Spleen (tissue), 7 donors: ENCODE measurements around the gene EPC2.

Experiments
- POLR2A ChIP-seq, 3 donors: fragments of 450-650 bp; IDR thresholded peaks; one replicate each; pipeline ENCODE4 v1.5.1; 2017; ENCODE audit warnings: antibody characterized with exemption in 3 of 3, mild to moderate bottlenecking in 1 of 3
- POLR2AphosphoS5 ChIP-seq, 3 donors: sonication (generic); formaldehyde crosslinking; IDR thresholded peaks; one replicate each; pipeline ENCODE4 v1.5.1; 2017; ENCODE audit warnings: antibody characterized with exemption in 3 of 3
- TF ChIP-seq, protein P1 (sequence below), 11 experiments: fragments of 200-600 bp in 7 of 11; fragments of 450-650 bp in 4 of 11; sonication (generic) in 4 of 11; IDR thresholded peaks in 8 of 11; conservative IDR thresholded peaks in 3 of 11; 1 replicate in 7 of 11; 2 replicates in 4 of 11; pipeline versions ENCODE4 v1.4.0 to v1.8.0; 2016 to 2021; ENCODE audit warnings: antibody characterized with exemption in 11 of 11, inconsistent platforms in 4 of 11, mild to moderate bottlenecking in 1 of 11
- donor health status: DM: no; HTN: no; CAD: no; lungs with moderate emphysema.
- donor health status: DM: no; HTN: no; CAD: no.
- donor health status: DM: no; HTN: no; CAD: no.

DNA sequence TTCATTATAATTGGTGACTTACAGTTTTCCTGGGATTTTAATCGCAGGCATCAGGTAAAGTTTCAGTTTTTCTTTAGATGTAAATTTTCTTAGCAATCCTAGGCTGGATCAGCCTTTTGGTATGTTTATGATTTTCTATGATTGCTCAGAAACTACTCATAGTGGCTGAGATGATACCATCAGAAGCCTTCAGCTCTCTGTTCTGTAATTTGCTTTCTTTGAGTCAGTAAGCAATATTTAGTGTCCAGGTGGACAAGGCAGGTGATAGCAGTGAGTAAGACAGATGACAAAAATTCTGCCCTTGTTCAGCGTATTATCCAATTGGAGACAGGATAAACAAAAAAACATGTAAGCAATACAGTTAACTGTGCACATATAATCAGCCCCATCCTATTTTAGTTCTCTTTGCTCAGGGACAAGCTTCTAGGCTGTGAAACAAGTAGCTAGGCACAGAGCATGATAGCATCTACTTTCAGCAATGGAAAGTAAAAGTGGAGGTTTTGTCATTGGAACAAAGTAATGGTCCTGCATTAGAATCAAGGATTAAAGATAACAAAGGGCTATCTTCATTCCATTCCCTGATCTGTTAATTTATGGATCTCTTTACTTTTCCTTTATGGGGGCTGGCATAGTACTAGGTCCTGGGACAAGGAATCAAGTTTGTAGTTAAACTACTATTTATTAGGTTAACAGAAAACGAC is 100.8 kb downstream of the EPC2 start:
- TF ChIP-seq, protein P1, sequence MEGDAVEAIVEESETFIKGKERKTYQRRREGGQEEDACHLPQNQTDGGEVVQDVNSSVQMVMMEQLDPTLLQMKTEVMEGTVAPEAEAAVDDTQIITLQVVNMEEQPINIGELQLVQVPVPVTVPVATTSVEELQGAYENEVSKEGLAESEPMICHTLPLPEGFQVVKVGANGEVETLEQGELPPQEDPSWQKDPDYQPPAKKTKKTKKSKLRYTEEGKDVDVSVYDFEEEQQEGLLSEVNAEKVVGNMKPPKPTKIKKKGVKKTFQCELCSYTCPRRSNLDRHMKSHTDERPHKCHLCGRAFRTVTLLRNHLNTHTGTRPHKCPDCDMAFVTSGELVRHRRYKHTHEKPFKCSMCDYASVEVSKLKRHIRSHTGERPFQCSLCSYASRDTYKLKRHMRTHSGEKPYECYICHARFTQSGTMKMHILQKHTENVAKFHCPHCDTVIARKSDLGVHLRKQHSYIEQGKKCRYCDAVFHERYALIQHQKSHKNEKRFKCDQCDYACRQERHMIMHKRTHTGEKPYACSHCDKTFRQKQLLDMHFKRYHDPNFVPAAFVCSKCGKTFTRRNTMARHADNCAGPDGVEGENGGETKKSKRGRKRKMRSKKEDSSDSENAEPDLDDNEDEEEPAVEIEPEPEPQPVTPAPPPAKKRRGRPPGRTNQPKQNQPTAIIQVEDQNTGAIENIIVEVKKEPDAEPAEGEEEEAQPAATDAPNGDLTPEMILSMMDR (IDR thresholded peaks at IDR 0.05 in 8 of 11, conservative IDR thresholded peaks at IDR 0.05 in 3 of 11) = no peak
- TF ChIP-seq POLR2AphosphoS5 (IDR thresholded peaks at IDR 0.05) (no peak), POLR2A (IDR thresholded peaks at IDR 0.05) (no peak)
